K562 (cell line): ENCODE data around the gene LMAN2L. TPM values are rescaled to one million over a fixed set of nuclear protein-coding genes. Genes with fewer than 3 reads are reported as not detected.

Experiments
- ATF7 ChIP-seq: fragments of 450-650 bp; IDR thresholded peaks from 2 replicates; pipeline ENCODE4 v1.7.1; 2014; ENCODE audit warnings: mild to moderate bottlenecking, moderate library complexity
- BRCA1 ChIP-seq, 2 experiments: fragments of 450-650 bp in 1 of 2; sonication (generic) in 1 of 2; formaldehyde crosslinking in 1 of 2; IDR thresholded peaks; 2 replicates each; pipeline versions ENCODE4 v1.5.0 to v1.6.1; 2017 to 2020; ENCODE audit warnings: mild to moderate bottlenecking in 1 of 2, missing genetic modification reagents in 1 of 2
- DMBX1 ChIP-seq: fragments of 250-450 bp; sonication (Bioruptor Pico); IDR thresholded peaks from 2 replicates; pipeline ENCODE4 v1.8.0; 2022; ENCODE audit warnings: inconsistent platforms, mild to moderate bottlenecking, moderate library complexity, borderline replicate concordance
- KDM1A ChIP-seq, 2 experiments: fragments of 450-650 bp; IDR thresholded peaks; 2 replicates each; pipeline ENCODE4 v1.6.1; 2016; ENCODE audit warnings: mild to moderate bottlenecking in 2 of 2
- MLLT1 ChIP-seq, 2 experiments: fragments of 450-650 bp; IDR thresholded peaks; 2 replicates each; pipeline ENCODE4 v1.6.1; 2016
- MNT ChIP-seq, 2 experiments: fragments of 450-650 bp; conservative IDR thresholded peaks; 2 replicates each; pipeline ENCODE4 v1.6.1; 2017; ENCODE audit warnings: mild to moderate bottlenecking in 2 of 2, moderate library complexity in 2 of 2
- NCOA2 ChIP-seq, 2 experiments: fragments of 450-650 bp; IDR thresholded peaks; 2 replicates each; pipeline ENCODE4 v1.6.1; 2018; ENCODE audit warnings: mild to moderate bottlenecking in 2 of 2, moderate library complexity in 1 of 2; ENCODE audit not compliant: partially characterized antibody in 2 of 2
- NFE2 ChIP-seq: IDR thresholded peaks from 2 replicates; pipeline ENCODE4 v1.6.1; 2014; ENCODE audit warnings: antibody characterized with exemption, low read depth
- POLR2A ChIP-seq: fragments of 450-650 bp; conservative IDR thresholded peaks from 2 replicates; pipeline ENCODE4 v1.6.1; 2016
- POLR3A ChIP-seq: IDR thresholded peaks from 2 replicates; pipeline ENCODE4 v1.6.1; 2011; ENCODE audit warnings: borderline replicate concordance, mild to moderate bottlenecking, moderate library complexity; ENCODE audit not compliant: insufficient read length, insufficient read depth; ENCODE audit errors: extremely low read depth
- SIN3A ChIP-seq, 2 experiments: fragments of 150-350 bp in 1 of 2; IDR thresholded peaks; 2 replicates each; pipeline ENCODE4 v1.6.1; 2011 to 2016; ENCODE audit warnings: borderline replicate concordance in 2 of 2, low read depth in 2 of 2, low read length in 2 of 2, mild to moderate bottlenecking in 2 of 2, moderate library complexity in 2 of 2; ENCODE audit not compliant: control insufficient read depth in 1 of 2
- TRIM25 ChIP-seq: fragments of 450-650 bp; IDR thresholded peaks from 2 replicates; pipeline ENCODE4 v1.7.0; 2016; ENCODE audit warnings: borderline replicate concordance
- ZNF146 ChIP-seq: IDR thresholded peaks from one replicate; pipeline ENCODE4 v1.6.1; 2018; ENCODE audit warnings: missing compliant biosample characterization; ENCODE audit not compliant: unreplicated experiment
- ZNF311 ChIP-seq: fragments of 250-450 bp; sonication (Bioruptor Pico); IDR thresholded peaks from 2 replicates; pipeline ENCODE4 v1.4.0; 2020; ENCODE audit warnings: mild to moderate bottlenecking, moderate library complexity
- ZNF589 ChIP-seq: fragments of 200-800 bp; sonication (Bioruptor generic); IDR thresholded peaks from 2 replicates; pipeline ENCODE4 v1.6.1; 2016; ENCODE audit warnings: low read depth, missing genetic modification characterization, missing compliant biosample characterization
- ZNF766 ChIP-seq: fragments of 200-800 bp; sonication (Bioruptor generic); conservative IDR thresholded peaks from 2 replicates; pipeline ENCODE4 v1.6.1; 2016; ENCODE audit warnings: missing genetic modification characterization, missing compliant biosample characterization
- polyA plus RNA-seq, 8 experiments: library from polyadenylated mRNA; depleted of rRNA in 4 of 8; stranded (reverse) in 5 of 8; unstranded in 3 of 8; fragments of >200 nt; fragmentation: Nextera tagmentation in 2 of 8; fragmentation: Illumina TruSeq in 1 of 8; extraction: Ambion mirVana in 2 of 8; extraction: Trizol in 1 of 8; gene quantifications; 2 replicates each; pipeline versions ENCODE4 v1.2.1 to v1.2.3, GENCODE V29; 2011 to 2014; ENCODE audit warnings: inconsistent platforms in 1 of 8, missing spikeins in 1 of 8
- total RNA-seq, 7 experiments: library from RNA; depleted of rRNA in 6 of 7; stranded (reverse); fragments of >200 nt in 6 of 7; fragmentation: Illumina TruSeq in 2 of 7; extraction: Trizol in 2 of 7; gene quantifications; 2 replicates each; pipeline versions ENCODE4 v1.2.1 to v1.2.3, GENCODE V29; 2011 to 2021; ENCODE audit warnings: low replicate concordance in 1 of 7
- TF ChIP-seq, protein P1 (sequence below): fragments of 200-400 bp; formaldehyde crosslinking; IDR thresholded peaks from 2 replicates; pipeline ENCODE4 v1.6.1; 2017; ENCODE audit warnings: mild to moderate bottlenecking, low read depth, low read length, moderate library complexity

LMAN2L gene
- total and polyA plus RNA-seq, 9 of the 15 experiments (the other 6 are each of a cell fraction or from before 2014, with no cell fraction given), result 7.2 to 37.7 (median 12.5) TPM

DNA sequence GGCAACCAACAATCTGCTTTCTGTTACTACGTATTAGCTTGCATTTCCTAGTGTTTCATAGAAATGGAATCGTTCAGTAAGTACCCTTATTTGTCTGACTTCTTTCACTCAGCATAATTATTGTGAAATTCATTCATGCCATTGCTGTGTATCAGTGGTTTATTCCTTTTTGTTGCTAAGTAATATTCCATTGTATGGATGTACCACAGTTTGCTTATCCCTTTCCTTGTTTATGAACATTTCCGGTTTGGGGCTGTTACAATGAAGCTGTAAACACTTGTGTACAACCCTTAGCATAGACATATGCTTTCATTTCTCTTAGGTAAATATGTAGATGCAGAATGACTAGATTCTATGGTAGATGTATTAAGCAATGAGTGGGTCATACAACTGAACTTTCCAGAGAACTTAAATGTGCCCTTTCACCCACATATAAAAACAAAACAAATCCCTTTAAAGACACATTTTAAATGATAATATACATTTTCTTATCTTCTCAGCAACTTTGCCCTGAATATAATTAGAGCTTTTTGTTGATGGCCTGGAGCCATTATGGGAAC, 75.4 kb downstream of the LMAN2L start (continued):
- TF ChIP-seq NCOA2 (IDR thresholded peaks at IDR 0.05; ENCODE audit: partially characterized antibody in 2 of 2) (no peak), TRIM25 (no peak), MNT (conservative IDR thresholded peaks at IDR 0.05) (no peak), ATF7 (no peak), POLR3A (no peak), MLLT1 (IDR thresholded peaks at IDR 0.05) (no peak), SIN3A (IDR thresholded peaks at IDR 0.05; ENCODE audit: borderline replicate concordance in 2 of 2, control insufficient read depth in 1 of 2, low read depth in 2 of 2, low read length in 2 of 2) (no peak), ZNF766 (CRISPR knock-in tag) (no peak), ZNF146 (CRISPR knock-in tag) (peak; percentile 96), POLR2A (no peak), ZNF311 (CRISPR knock-in tag) (no peak), DMBX1 (CRISPR knock-in tag) (no peak), ZNF589 (CRISPR knock-in tag) (no peak), NFE2 (no peak), BRCA1 (IDR thresholded peaks at IDR 0.05) (no peak), BRCA1 (CRISPR knock-in tag; IDR thresholded peaks at IDR 0.05) (no peak), KDM1A (IDR thresholded peaks at IDR 0.05) (peak; percentile 19 to 44; a peak in 2 of 4 replicates)
- TF ChIP-seq, protein P1, sequence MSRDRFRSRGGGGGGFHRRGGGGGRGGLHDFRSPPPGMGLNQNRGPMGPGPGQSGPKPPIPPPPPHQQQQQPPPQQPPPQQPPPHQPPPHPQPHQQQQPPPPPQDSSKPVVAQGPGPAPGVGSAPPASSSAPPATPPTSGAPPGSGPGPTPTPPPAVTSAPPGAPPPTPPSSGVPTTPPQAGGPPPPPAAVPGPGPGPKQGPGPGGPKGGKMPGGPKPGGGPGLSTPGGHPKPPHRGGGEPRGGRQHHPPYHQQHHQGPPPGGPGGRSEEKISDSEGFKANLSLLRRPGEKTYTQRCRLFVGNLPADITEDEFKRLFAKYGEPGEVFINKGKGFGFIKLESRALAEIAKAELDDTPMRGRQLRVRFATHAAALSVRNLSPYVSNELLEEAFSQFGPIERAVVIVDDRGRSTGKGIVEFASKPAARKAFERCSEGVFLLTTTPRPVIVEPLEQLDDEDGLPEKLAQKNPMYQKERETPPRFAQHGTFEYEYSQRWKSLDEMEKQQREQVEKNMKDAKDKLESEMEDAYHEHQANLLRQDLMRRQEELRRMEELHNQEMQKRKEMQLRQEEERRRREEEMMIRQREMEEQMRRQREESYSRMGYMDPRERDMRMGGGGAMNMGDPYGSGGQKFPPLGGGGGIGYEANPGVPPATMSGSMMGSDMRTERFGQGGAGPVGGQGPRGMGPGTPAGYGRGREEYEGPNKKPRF, result no peak
